Heart right ventricle (tissue), 16 donors: ENCODE results near the gene LRRC8D. TPM values are rescaled to one million over a fixed set of nuclear protein-coding genes. Genes with fewer than 3 reads are reported as not detected.

ENCODE experiments used
- ATAC-seq, 8 donors: fragments of 200-7000 bp; cut with Tn5 transposase; one replicate each; pipeline ENCODE4 v1.9.1; 2020; ENCODE audit warnings: mild to moderate bottlenecking in 8 of 8, moderate library complexity in 8 of 8, moderate number of reproducible peaks in 1 of 8
- DNase-seq, 2 donors: peaks; one replicate each; pipeline ENCODE4 v3.0.0-alpha.2; 2020
- H3K27ac ChIP-seq, 10 donors: fragments of 200-600 bp; sonication (generic) in 2 of 10; one replicate each; pipeline versions ENCODE4 v1.5.0 to v1.8.0; 2020 to 2022; ENCODE audit warnings: mild to moderate bottlenecking in 3 of 10
- H3K27me3 ChIP-seq, 7 donors: fragments of 200-600 bp; one replicate each; pipeline ENCODE4 v1.8.0; 2021 to 2022; ENCODE audit warnings: mild to moderate bottlenecking in 2 of 7
- H3K36me3 ChIP-seq, 9 donors: fragments of 200-600 bp; sonication (generic) in 1 of 9; one replicate each; pipeline versions ENCODE4 v1.5.0 to v1.8.0; 2020 to 2022; ENCODE audit warnings: mild to moderate bottlenecking in 2 of 9
- H3K4me1 ChIP-seq, 9 donors: fragments of 200-600 bp; sonication (generic) in 1 of 9; one replicate each; pipeline versions ENCODE4 v1.5.0 to v1.8.0; 2020 to 2022; ENCODE audit warnings: mild to moderate bottlenecking in 4 of 9
- H3K4me3 ChIP-seq, 10 donors: fragments of 200-600 bp; sonication (generic) in 2 of 10; one replicate each; pipeline versions ENCODE4 v1.5.0 to v1.8.0; 2020 to 2022; ENCODE audit warnings: mild to moderate bottlenecking in 7 of 10, moderate library complexity in 2 of 10
- H3K9me3 ChIP-seq, 11 donors: fragments of 200-600 bp in 10 of 11; sonication (generic) in 2 of 11; one replicate each; pipeline versions ENCODE4 v1.5.0 to v1.8.0; 2013 to 2022; ENCODE audit warnings: mild to moderate bottlenecking in 2 of 11, control low read depth in 1 of 11, moderate library complexity in 1 of 11
- WGBS, 2 donors: extraction: QIAGEN DNeasy Blood & Tissue Kit; methylation state at CpG; one replicate each; pipeline ENCODE4 v1.1.7; 2013; ENCODE audit warnings: inconsistent platforms in 1 of 2; 5-methylcytosine and 5-hydroxymethylcytosine counted together
- intact Hi-C, 10 donors: fragments of 100-400 bp; cut with DNase I; formaldehyde crosslinking; loops; one replicate each; pipeline versions ENCODE4 v1.11.1 to v1.14.2; 2022
- polyA plus RNA-seq, 2 donors: library from polyadenylated mRNA; stranded (reverse); fragments of 200-250 nt; gene quantifications; one replicate each; pipeline ENCODE4 v1.2.3, GENCODE V29; 2013
- total RNA-seq, 10 donors: library from RNA; stranded (reverse); fragmentation: NEBNext Ultra II Directional in 3 of 10; extraction: Animal tissue kit (Norgen Biotek cat#: 25700) in 3 of 10; gene quantifications; one replicate each; pipeline versions ENCODE4 v1.2.1 to v1.2.4, GENCODE V29; 2021 to 2023
- TF ChIP-seq, protein P1 (sequence below), 9 donors: fragments of 200-600 bp; sonication (generic) in 2 of 9; IDR thresholded peaks; one replicate each; pipeline versions ENCODE4 v1.5.0 to v1.8.0; 2021 to 2022; ENCODE audit warnings: antibody characterized with exemption in 9 of 9, mild to moderate bottlenecking in 5 of 9, moderate library complexity in 1 of 9
- donor health status: Arrhythmogenic right ventricular cardiomyopathy.
- donor health status: ischemic (EF 13 %, LVEDD 7.1; RV severe dilation, severe dysfunction).
- donor health status: healthy with polysubstance abuse.
- donor health status: DM: no; HTN: yes; CAD: no.
- donor health status: DM: no; HTN: no; CAD: no.
- donor health status: ischemic (EF 25% LVEDD 6.9; RV normal size, moderate dysfunction).
- donor health status: ischemic (EF 25% LVEDD 5.7; RV mildly dilated, moderate dysfunction).
- donor health status: healthy.
- donor health status: DM: yes; HTN: yes; CAD: no.
- donor health status: Ischemic cardiomyopathy.
- donor health status: ischemic (EF 35%, LVEDD 5.7; RV mildly dilated, moderate dysfunction).
- donor health status: nonischemic (EF 11% LVEDD 7.7; RV severe dilation, severe dysfunction).
- donor health status: DM: yes; HTN: yes; CAD: no.
- donor health status: PGD.
- donor health status: ischemic (EF 29% LVEDD 5.4; RV normal size, mild dysfunction).
- donor health status: nonischemic (EF 23%, LVEDD 6.1; RV moderate dilation, normal function).

The LRRC8D gene
- total and polyA plus RNA-seq, 12 donors: 3.0 to 11.0 (median 6.6) TPM

DNA sequence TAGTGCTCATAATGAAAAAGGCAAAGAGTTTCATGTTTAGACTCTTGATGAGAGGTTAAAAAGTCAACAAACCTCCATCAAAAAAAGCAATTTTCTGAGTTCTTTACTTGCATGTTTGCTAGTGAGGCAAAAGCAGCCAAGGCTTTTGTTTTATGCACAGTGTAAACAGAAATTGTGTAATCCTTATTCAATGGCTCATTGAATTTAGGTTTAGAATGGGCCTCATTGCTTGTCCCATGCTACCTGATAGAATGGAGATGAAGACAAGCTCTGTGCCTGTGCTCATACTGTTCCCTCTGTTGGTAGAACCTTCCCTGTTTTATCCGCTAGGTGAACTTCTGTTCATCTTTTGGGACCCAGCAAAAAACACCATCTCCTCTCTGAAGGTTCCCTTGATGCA lies 10.0 kb upstream of the LRRC8D start:
- Histone ChIP-seq H3K4me1 (peaks cover 0 to 19% (median 0%) of the 10 kb centered on the region in 9 donors), H3K27me3 (peaks cover 0 to 5% (median 0%) of the 10 kb centered on the region in 7 donors), H3K9me3 (no peaks in the 10 kb centered on the region), H3K27ac (no peak overlapping the region), H3K4me3 (no peak overlapping the region), H3K36me3 (no peaks in the 10 kb centered on the region)
- DNase-seq: no peak
- intact Hi-C loops: no loop called here
- TF ChIP-seq, protein P1, sequence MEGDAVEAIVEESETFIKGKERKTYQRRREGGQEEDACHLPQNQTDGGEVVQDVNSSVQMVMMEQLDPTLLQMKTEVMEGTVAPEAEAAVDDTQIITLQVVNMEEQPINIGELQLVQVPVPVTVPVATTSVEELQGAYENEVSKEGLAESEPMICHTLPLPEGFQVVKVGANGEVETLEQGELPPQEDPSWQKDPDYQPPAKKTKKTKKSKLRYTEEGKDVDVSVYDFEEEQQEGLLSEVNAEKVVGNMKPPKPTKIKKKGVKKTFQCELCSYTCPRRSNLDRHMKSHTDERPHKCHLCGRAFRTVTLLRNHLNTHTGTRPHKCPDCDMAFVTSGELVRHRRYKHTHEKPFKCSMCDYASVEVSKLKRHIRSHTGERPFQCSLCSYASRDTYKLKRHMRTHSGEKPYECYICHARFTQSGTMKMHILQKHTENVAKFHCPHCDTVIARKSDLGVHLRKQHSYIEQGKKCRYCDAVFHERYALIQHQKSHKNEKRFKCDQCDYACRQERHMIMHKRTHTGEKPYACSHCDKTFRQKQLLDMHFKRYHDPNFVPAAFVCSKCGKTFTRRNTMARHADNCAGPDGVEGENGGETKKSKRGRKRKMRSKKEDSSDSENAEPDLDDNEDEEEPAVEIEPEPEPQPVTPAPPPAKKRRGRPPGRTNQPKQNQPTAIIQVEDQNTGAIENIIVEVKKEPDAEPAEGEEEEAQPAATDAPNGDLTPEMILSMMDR (IDR thresholded peaks at IDR 0.05): no peak
- no peak for ATAC-seq
- WGBS, 2 donors: 98 to 100% methylated on average over 1 of the region's 1 CpG

GRCh38 chr1:89812992-89813391 lies 7.8 kb upstream of the LRRC8D start:
- no peak overlapping the region for H3K27ac ChIP-seq
- ATAC-seq: no peak
- H3K36me3 ChIP-seq: no peaks in the 10 kb centered on the region
- no peak for DNase-seq
- 81 to 82% methylated on average over 1 of the region's 1 CpG for WGBS, 2 donors
- peaks cover 0 to 26% (median 0%) of the 10 kb centered on the region in 9 donors for H3K4me1 ChIP-seq
- peaks cover 0 to 4% (median 0%) of the 10 kb centered on the region in 7 donors for H3K27me3 ChIP-seq
- TF ChIP-seq, protein P1 (IDR thresholded peaks at IDR 0.05): no peak
- intact Hi-C loops: no loop called here
- no peak overlapping the region for H3K4me3 ChIP-seq
- no peaks in the 10 kb centered on the region for H3K9me3 ChIP-seq

GRCh38 chr1:89815040-89815439 lies 5.8 kb upstream of the LRRC8D start:
- no peaks in the 10 kb centered on the region for H3K27me3 ChIP-seq
- TF ChIP-seq, protein P1 (IDR thresholded peaks at IDR 0.05): no peak
- no peak for DNase-seq
- H3K36me3 ChIP-seq: no peaks in the 10 kb centered on the region
- no peaks in the 10 kb centered on the region for H3K9me3 ChIP-seq
- H3K27ac ChIP-seq: no peak overlapping the region
- intact Hi-C loops: no loop called here
- 88 to 90% methylated on average over 1 of the region's 1 CpG for WGBS, 2 donors
- H3K4me3 ChIP-seq: no peak overlapping the region
- peaks cover 0 to 30% (median 3%) of the 10 kb centered on the region in 9 donors for H3K4me1 ChIP-seq
- ATAC-seq: peak in 2 of 8 donors; percentile 39 to 67

GRCh38 chr1:89815611-89816010 lies 5.2 kb upstream of the LRRC8D start:
- no peak overlapping the region for H3K4me3 ChIP-seq
- TF ChIP-seq, protein P1 (IDR thresholded peaks at IDR 0.05): no peak
- no peaks in the 10 kb centered on the region for H3K27me3 ChIP-seq
- H3K27ac ChIP-seq: no peak overlapping the region
- intact Hi-C loops: no loop called here
- H3K9me3 ChIP-seq: no peaks in the 10 kb centered on the region
- DNase-seq (no peak), ATAC-seq (peak in 5 of 8 donors; percentile 32 to 65 (median 51))
- WGBS, 2 donors: 81 to 89% methylated on average over 5 of the region's 5 CpGs
- H3K36me3 ChIP-seq: no peaks in the 10 kb centered on the region
- peaks cover 0 to 35% (median 9%) of the 10 kb centered on the region in 9 donors for H3K4me1 ChIP-seq
